ENCODE measurements around the gene SMCHD1. TPM values are rescaled to one million over a fixed set of nuclear protein-coding genes. Genes with fewer than 3 reads are reported as not detected.

Gene SMCHD1
- polyA plus RNA-seq, 1 experiment: 10.5 TPM

- no peak for TF ChIP-seq CTCF (IDR thresholded peaks at IDR 0.05; ENCODE audit: insufficient read depth, low read depth, low read length)
Measured at GRCh38 chr18:2840521-2840920, 185.0 kb downstream of the SMCHD1 start.

GRCh38 chr18:2843146-2843545, 187.6 kb downstream of the SMCHD1 start:
- Histone ChIP-seq H3K36me3 (ENCODE audit: control insufficient read depth, insufficient read depth, low read length) (no peaks in the 10 kb centered on the region), H3K27me3 (ENCODE audit: control insufficient read depth, insufficient read depth, low read length) (peaks cover 7% of the 10 kb centered on the region), H3K4me3 (ENCODE audit: low read depth, low read length) (no peak overlapping the region)
- no peak for TF ChIP-seq CTCF (IDR thresholded peaks at IDR 0.05; ENCODE audit: insufficient read depth, low read depth, low read length)
- no peak for DNase-seq (ENCODE audit: low read depth)
- CTCF ChIA-PET: interaction anchor here (1.2 kb wide), 1 partner anchor 32 kb away, joined by 3 read pairs; no protein-coding TSS in a partner anchor
- POLR2A ChIA-PET: no interaction called here

More at GRCh38 chr18:2840521-2840920, 185.0 kb downstream of the SMCHD1 start:
- no peaks in the 10 kb centered on the region for H3K36me3 ChIP-seq (ENCODE audit: control insufficient read depth, insufficient read depth, low read length)
- ChIA-PET POLR2A (no interaction called here), CTCF (no interaction called here)
- peaks cover 7% of the 10 kb centered on the region for H3K27me3 ChIP-seq (ENCODE audit: control insufficient read depth, insufficient read depth, low read length)
- no peak for DNase-seq (ENCODE audit: low read depth)
- H3K4me3 ChIP-seq (ENCODE audit: low read depth, low read length): no peak overlapping the region

- TF ChIP-seq CTCF (IDR thresholded peaks at IDR 0.05; ENCODE audit: insufficient read depth, low read depth, low read length): no peak
- DNase-seq (ENCODE audit: low read depth): no peak
Measured at GRCh38 chr18:2845172-2845571, 189.6 kb downstream of the SMCHD1 start.

GRCh38 chr18:2846636-2847316, 191.2 kb downstream of the SMCHD1 start, which contains the start of gene EMILIN2:
TSS of gene EMILIN2 (plus strand) at chr18:2847006. CDS start at chr18:2847189, 183 bp downstream.
- ChIA-PET POLR2A (no interaction called here), CTCF (no interaction called here)
- peak within 1 kb of the TSS; percentile 52 for H3K4me3 ChIP-seq (ENCODE audit: low read depth, low read length)
- no peaks in the 10 kb centered on the region for H3K36me3 ChIP-seq (ENCODE audit: control insufficient read depth, insufficient read depth, low read length)
- peaks cover 3% of the 10 kb centered on the region; the same call in 1 of the 2 replicates for H3K27me3 ChIP-seq (ENCODE audit: control insufficient read depth, insufficient read depth, low read length)
- no peak for DNase-seq (ENCODE audit: low read depth)
- no peak for TF ChIP-seq CTCF (IDR thresholded peaks at IDR 0.05; ENCODE audit: insufficient read depth, low read depth, low read length)

More at GRCh38 chr18:2845172-2845571, 189.6 kb downstream of the SMCHD1 start:
- CTCF ChIA-PET: no interaction called here
- no peaks in the 10 kb centered on the region for H3K36me3 ChIP-seq (ENCODE audit: control insufficient read depth, insufficient read depth, low read length)
- H3K4me3 ChIP-seq (ENCODE audit: low read depth, low read length): no peak overlapping the region
- POLR2A ChIA-PET: no interaction called here
- H3K27me3 ChIP-seq (ENCODE audit: control insufficient read depth, insufficient read depth, low read length): peaks cover 6% of the 10 kb centered on the region

- ChIA-PET CTCF (interaction anchor here (1.6 kb wide), 1 partner anchor 81 kb away, joined by 4 read pairs; no protein-coding TSS in a partner anchor), POLR2A (no interaction called here)
- no peak for DNase-seq (ENCODE audit: low read depth)
- Histone ChIP-seq H3K36me3 (ENCODE audit: control insufficient read depth, insufficient read depth, low read length) (no peaks in the 10 kb centered on the region), H3K27me3 (ENCODE audit: control insufficient read depth, insufficient read depth, low read length) (peaks cover 3% of the 10 kb centered on the region; the same call in 1 of the 2 replicates), H3K4me3 (ENCODE audit: low read depth, low read length) (peak overlapping the region; percentile 52)
- TF ChIP-seq CTCF (IDR thresholded peaks at IDR 0.05; ENCODE audit: insufficient read depth, low read depth, low read length): no peak
Measured at GRCh38 chr18:2847317-2848246, 192.1 kb downstream of the SMCHD1 start.

All from BJ (cell line).